Stimulated activated CD8-positive, alpha-beta memory T cell treated with anti-CD3 and anti-CD28 coated beads, Interleukin-12 subunit alpha, Interleukin-12 subunit beta, amount 100 ng/mL, for 1 hour (primary cell): Measurements from ENCODE around the gene KRTAP1-4.
"Not testable (repeated sequence)": the region's sequence is repeated elsewhere in the genome, so short reads cannot be mapped to it uniquely, and the experiment has no call there.

Experiments
- DNase-seq: peaks from one replicate; pipeline ENCODE4 v3.0.0-alpha.2; 2020; ENCODE audit warnings: low read depth

Gene KRTAP1-4

GRCh38 chr17:41029633-41030245 is at the start of gene KRTAP1-4:
KRTAP1-4 (minus strand) TSS chr17:41030195; CDS start chr17:41030078, 117 bp downstream.
- no peak for DNase-seq

GRCh38 chr17:41076788-41077187 is 46.8 kb upstream of the KRTAP1-4 start:
- no peak for DNase-seq

GRCh38 chr17:41073676-41074075 is 43.7 kb upstream of the KRTAP1-4 start:
- DNase-seq, result no peak

- DNase-seq, result no peak
These were observed 41.8 kb upstream of the KRTAP1-4 start for GRCh38 chr17:41071606-41072360.

GRCh38 chr17:41069031-41069430 is 39.0 kb upstream of the KRTAP1-4 start:
- no peak for DNase-seq

GRCh38 chr17:41067281-41067680 is 37.3 kb upstream of the KRTAP1-4 start:
- no peak for DNase-seq

- no peak for DNase-seq
These were observed 36.0 kb upstream of the KRTAP1-4 start, which contains the start of gene KRTAP2-4 for GRCh38 chr17:41065829-41066624. KRTAP2-4 (minus strand) TSS chr17:41065879; CDS start chr17:41065845, 34 bp downstream.

- DNase-seq, result not testable (repeated sequence)
These were observed 35.2 kb upstream of the KRTAP1-4 start for GRCh38 chr17:41065016-41065689.

- DNase-seq, result no peak
These were observed 34.3 kb upstream of the KRTAP1-4 start for GRCh38 chr17:41064301-41064700.

- no peak for DNase-seq
These were observed 33.5 kb upstream of the KRTAP1-4 start for GRCh38 chr17:41063449-41063848.

GRCh38 chr17:41061964-41062363 is 32.0 kb upstream of the KRTAP1-4 start:
- no peak for DNase-seq

GRCh38 chr17:41060052-41060604 is 30.1 kb upstream of the KRTAP1-4 start, which contains the start of gene KRTAP2-3:
KRTAP2-3 (minus strand) TSS chr17:41060114; CDS start chr17:41060050, 64 bp downstream.
- DNase-seq, result no peak

GRCh38 chr17:41059276-41060051 is 29.5 kb upstream of the KRTAP1-4 start:
- DNase-seq, result not testable (repeated sequence)

GRCh38 chr17:41058741-41059140 is 28.7 kb upstream of the KRTAP1-4 start:
- DNase-seq, result no peak

- no peak for DNase-seq
These were observed 27.6 kb upstream of the KRTAP1-4 start for GRCh38 chr17:41057547-41057946.

- DNase-seq, result not testable (repeated sequence)
These were observed 25.1 kb upstream of the KRTAP1-4 start, which contains the start of gene KRTAP2-2 for GRCh38 chr17:41055130-41055529. KRTAP2-2 (minus strand) TSS chr17:41055230; CDS start chr17:41055211, 19 bp downstream.

- DNase-seq, result not testable (repeated sequence)
These were observed 24.6 kb upstream of the KRTAP1-4 start for GRCh38 chr17:41054556-41054955.

GRCh38 chr17:41054025-41054424 is 24.0 kb upstream of the KRTAP1-4 start:
- no peak for DNase-seq

- DNase-seq, result no peak
These were observed 22.6 kb upstream of the KRTAP1-4 start for GRCh38 chr17:41052566-41052965.

- no peak for DNase-seq
These were observed 19.1 kb upstream of the KRTAP1-4 start for GRCh38 chr17:41049110-41049509.

GRCh38 chr17:41048441-41048840 is 18.4 kb upstream of the KRTAP1-4 start:
- no peak for DNase-seq
